Measurements from ENCODE around the gene ABR. TPM values are rescaled to one million over a fixed set of nuclear protein-coding genes. Genes with fewer than 3 reads are reported as not detected.
"Not testable (repeated sequence)": the region's sequence is repeated elsewhere in the genome, so short reads cannot be mapped to it uniquely, and the experiment has no call there.

The ABR gene
- polyA plus RNA-seq, 1 donor from 2014 or later = 34.5 TPM

GRCh38 chr17:996554-997344 is 183.0 kb downstream of the ABR start, which contains the start of gene TIMM22:
TSS of gene TIMM22 (plus strand) at chr17:997129. CDS start at chr17:997143, 14 bp downstream.
- peak; percentile 86 for TF ChIP-seq MXI1 (conservative IDR thresholded peaks at IDR 0.05; ENCODE audit: poor library complexity, severe bottlenecking)
- peak; percentile 96 for TF ChIP-seq POLR2AphosphoS5 (IDR thresholded peaks at IDR 0.05)
- TF ChIP-seq CTCF (IDR thresholded peaks at IDR 0.05; ENCODE audit: poor library complexity, severe bottlenecking) = peak; percentile 100
- TF ChIP-seq TAF1 (IDR thresholded peaks at IDR 0.05; ENCODE audit: low read depth) = peak; percentile 96
- TF ChIP-seq EZH2 (IDR thresholded peaks at IDR 0.05; ENCODE audit: borderline replicate concordance, insufficient read depth, low read length, poor library complexity, severe bottlenecking) = no peak
- peak; percentile 93 for TF ChIP-seq SMC3 (conservative IDR thresholded peaks at IDR 0.05; ENCODE audit: poor library complexity)
- peak; percentile 89 for TF ChIP-seq REST (IDR thresholded peaks at IDR 0.05; ENCODE audit: borderline replicate concordance)
- peak; percentile 100 for TF ChIP-seq EP300 (conservative IDR thresholded peaks at IDR 0.05; ENCODE audit: poor library complexity, severe bottlenecking)
- peak; percentile 96 for TF ChIP-seq RAD21 (conservative IDR thresholded peaks at IDR 0.05)
- peak within 1 kb of the TSS; percentile 74 for H3K4me2 ChIP-seq (ENCODE audit: low read length)
- H2AFZ ChIP-seq (ENCODE audit: low read depth, low read length) = peak within 1 kb of the TSS; percentile 95
- H3K9me3 ChIP-seq (ENCODE audit: low read length) = no peaks in the 10 kb centered on the region
- peak within 1 kb of the TSS; percentile 90 for H3K4me3 ChIP-seq (ENCODE audit: low read length)
- H3K36me3 ChIP-seq (ENCODE audit: insufficient read depth, low read length) = no peaks in the 10 kb centered on the region
- H4K20me1 ChIP-seq (ENCODE audit: insufficient read depth) = no peaks in the 10 kb centered on the region
- no peaks in the 10 kb centered on the region for H3K9me2 ChIP-seq (ENCODE audit: insufficient read depth, low read length)
- peak within 1 kb of the TSS; percentile 88 for H3K9ac ChIP-seq (ENCODE audit: low read length)
- no peaks in the 10 kb centered on the region for H3K27me3 ChIP-seq (ENCODE audit: insufficient read depth, low read depth, low read length)
- H3K79me2 ChIP-seq (replicated peaks; ENCODE audit: insufficient read depth, low read length) = peaks cover 13% of the 10 kb centered on the region
- peak within 1 kb of the TSS; percentile 94 for H3K27ac ChIP-seq (ENCODE audit: low read length)
- H3F3A ChIP-seq (ENCODE audit: insufficient read depth, low read length, poor library complexity, severe bottlenecking) = no peaks in the 10 kb centered on the region

- H3K4me3 ChIP-seq (ENCODE audit: low read length); H3K27ac ChIP-seq (ENCODE audit: low read length); H3K9me2 ChIP-seq (ENCODE audit: insufficient read depth, low read length); H3K4me2 ChIP-seq (ENCODE audit: low read length); H2AFZ ChIP-seq (ENCODE audit: low read depth, low read length); H4K20me1 ChIP-seq (ENCODE audit: insufficient read depth); H3F3A ChIP-seq (ENCODE audit: insufficient read depth, low read length, poor library complexity, severe bottlenecking); H3K36me3 ChIP-seq (ENCODE audit: insufficient read depth, low read length); H3K9me3 ChIP-seq (ENCODE audit: low read length); H3K9ac ChIP-seq (ENCODE audit: low read length); H3K27me3 ChIP-seq (ENCODE audit: insufficient read depth, low read depth, low read length): not testable (repeated sequence)
- peaks cover 13% of the 10 kb centered on the region for H3K79me2 ChIP-seq (replicated peaks; ENCODE audit: insufficient read depth, low read length)
Observed at GRCh38 chr17:995324-995723, 184.5 kb downstream of the ABR start.
